ENCODE data around the gene METTL2B. TPM values are rescaled to one million over a fixed set of nuclear protein-coding genes. Genes with fewer than 3 reads are reported as not detected.
A peak's percentile ranks its signal among the peaks of the same experiment; 100 is the strongest.

Gene METTL2B
- total and polyA plus RNA-seq, 2 of the 13 experiments (the other 11 are each of a cell fraction or from before 2014, with no cell fraction given) = 15.5 to 33.1 TPM

- no peak for TF ChIP-seq ZNF557 (CRISPR knock-in tag; IDR thresholded peaks at IDR 0.05)
- TF ChIP-seq, protein P1, sequence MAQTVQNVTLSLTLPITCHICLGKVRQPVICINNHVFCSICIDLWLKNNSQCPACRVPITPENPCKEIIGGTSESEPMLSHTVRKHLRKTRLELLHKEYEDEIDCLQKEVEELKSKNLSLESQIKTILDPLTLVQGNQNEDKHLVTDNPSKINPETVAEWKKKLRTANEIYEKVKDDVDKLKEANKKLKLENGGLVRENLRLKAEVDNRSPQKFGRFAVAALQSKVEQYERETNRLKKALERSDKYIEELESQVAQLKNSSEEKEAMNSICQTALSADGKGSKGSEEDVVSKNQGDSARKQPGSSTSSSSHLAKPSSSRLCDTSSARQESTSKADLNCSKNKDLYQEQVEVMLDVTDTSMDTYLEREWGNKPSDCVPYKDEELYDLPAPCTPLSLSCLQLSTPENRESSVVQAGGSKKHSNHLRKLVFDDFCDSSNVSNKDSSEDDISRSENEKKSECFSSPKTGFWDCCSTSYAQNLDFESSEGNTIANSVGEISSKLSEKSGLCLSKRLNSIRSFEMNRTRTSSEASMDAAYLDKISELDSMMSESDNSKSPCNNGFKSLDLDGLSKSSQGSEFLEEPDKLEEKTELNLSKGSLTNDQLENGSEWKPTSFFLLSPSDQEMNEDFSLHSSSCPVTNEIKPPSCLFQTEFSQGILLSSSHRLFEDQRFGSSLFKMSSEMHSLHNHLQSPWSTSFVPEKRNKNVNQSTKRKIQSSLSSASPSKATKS (CRISPR knock-in tag; IDR thresholded peaks at IDR 0.05) = no peak
- TF ChIP-seq, protein P2, sequence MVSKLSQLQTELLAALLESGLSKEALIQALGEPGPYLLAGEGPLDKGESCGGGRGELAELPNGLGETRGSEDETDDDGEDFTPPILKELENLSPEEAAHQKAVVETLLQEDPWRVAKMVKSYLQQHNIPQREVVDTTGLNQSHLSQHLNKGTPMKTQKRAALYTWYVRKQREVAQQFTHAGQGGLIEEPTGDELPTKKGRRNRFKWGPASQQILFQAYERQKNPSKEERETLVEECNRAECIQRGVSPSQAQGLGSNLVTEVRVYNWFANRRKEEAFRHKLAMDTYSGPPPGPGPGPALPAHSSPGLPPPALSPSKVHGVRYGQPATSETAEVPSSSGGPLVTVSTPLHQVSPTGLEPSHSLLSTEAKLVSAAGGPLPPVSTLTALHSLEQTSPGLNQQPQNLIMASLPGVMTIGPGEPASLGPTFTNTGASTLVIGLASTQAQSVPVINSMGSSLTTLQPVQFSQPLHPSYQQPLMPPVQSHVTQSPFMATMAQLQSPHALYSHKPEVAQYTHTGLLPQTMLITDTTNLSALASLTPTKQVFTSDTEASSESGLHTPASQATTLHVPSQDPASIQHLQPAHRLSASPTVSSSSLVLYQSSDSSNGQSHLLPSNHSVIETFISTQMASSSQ (IDR thresholded peaks at IDR 0.05; ENCODE audit: low read depth) = no peak
- TF ChIP-seq, protein P2 (CRISPR knock-in tag; IDR thresholded peaks at IDR 0.05; ENCODE audit: borderline replicate concordance) = no peak
- TF ChIP-seq FOXA3 (CRISPR knock-in tag; IDR thresholded peaks at IDR 0.05) = peak; percentile 48; the same call in 1 of the 2 replicates
- no peak for TF ChIP-seq TMF1 (CRISPR knock-in tag; IDR thresholded peaks at IDR 0.05; ENCODE audit: low read depth)
- TF ChIP-seq ZNF225 (CRISPR knock-in tag; IDR thresholded peaks at IDR 0.05) = no peak
- no peak for TF ChIP-seq THAP11 (CRISPR knock-in tag; IDR thresholded peaks at IDR 0.05)
- TF ChIP-seq RARG (CRISPR knock-in tag; IDR thresholded peaks at IDR 0.05; ENCODE audit: low read depth) = no peak
- TF ChIP-seq HNF4A (CRISPR knock-in tag; IDR thresholded peaks at IDR 0.05) = 0 out of 2 replicates have a peak, but pooled peaks have one; percentile 13
- no peak for TF ChIP-seq NONO (IDR thresholded peaks at IDR 0.05)
- no peak for TF ChIP-seq NONO (CRISPR knock-in tag; conservative IDR thresholded peaks at IDR 0.05)
- no peak for TF ChIP-seq ZNF567 (CRISPR knock-in tag; IDR thresholded peaks at IDR 0.05; ENCODE audit: borderline replicate concordance)
- no peak for TF ChIP-seq RBM39 (IDR thresholded peaks at IDR 0.05; ENCODE audit: low read depth, low read length, poor library complexity, severe bottlenecking)
- TF ChIP-seq CEBPG (CRISPR knock-in tag; IDR thresholded peaks at IDR 0.05) = peak; percentile 50
- TF ChIP-seq, protein P3, sequence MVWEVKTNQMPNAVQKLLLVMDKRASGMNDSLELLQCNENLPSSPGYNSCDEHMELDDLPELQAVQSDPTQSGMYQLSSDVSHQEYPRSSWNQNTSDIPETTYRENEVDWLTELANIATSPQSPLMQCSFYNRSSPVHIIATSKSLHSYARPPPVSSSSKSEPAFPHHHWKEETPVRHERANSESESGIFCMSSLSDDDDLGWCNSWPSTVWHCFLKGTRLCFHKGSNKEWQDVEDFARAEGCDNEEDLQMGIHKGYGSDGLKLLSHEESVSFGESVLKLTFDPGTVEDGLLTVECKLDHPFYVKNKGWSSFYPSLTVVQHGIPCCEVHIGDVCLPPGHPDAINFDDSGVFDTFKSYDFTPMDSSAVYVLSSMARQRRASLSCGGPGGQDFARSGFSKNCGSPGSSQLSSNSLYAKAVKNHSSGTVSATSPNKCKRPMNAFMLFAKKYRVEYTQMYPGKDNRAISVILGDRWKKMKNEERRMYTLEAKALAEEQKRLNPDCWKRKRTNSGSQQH (CRISPR knock-in tag; IDR thresholded peaks at IDR 0.05; ENCODE audit: low read depth) = no peak
- TF ChIP-seq RXRB (CRISPR knock-in tag; IDR thresholded peaks at IDR 0.05; ENCODE audit: borderline replicate concordance) = 0 out of 2 replicates have a peak, but pooled peaks have one; percentile 10
- no peak for TF ChIP-seq JUND (CRISPR knock-in tag; IDR thresholded peaks at IDR 0.05)
- no peak for TF ChIP-seq ZNF124 (CRISPR knock-in tag; IDR thresholded peaks at IDR 0.05)
- TF ChIP-seq FOXC1 (CRISPR knock-in tag; IDR thresholded peaks at IDR 0.05; ENCODE audit: borderline replicate concordance) = no peak
- TF ChIP-seq TEAD2 (CRISPR knock-in tag; IDR thresholded peaks at IDR 0.05) = no peak
- TF ChIP-seq BCL6 (CRISPR knock-in tag; IDR thresholded peaks at IDR 0.05) = 0 out of 2 replicates have a peak, but pooled peaks have one; percentile 16
These were observed 41.9 kb upstream of the METTL2B start (continued) for GRCh38 chr7:128434413-128435326.
